Epidermal melanocyte (primary cell): Measurements from ENCODE around the gene FAM210A.

Experiments used
- DNase-seq: peaks from one replicate; pipeline ENCODE4 v3.0.0; 2011; ENCODE audit warnings: low spot score; ENCODE audit not compliant: insufficient read length

Gene FAM210A

GRCh38 chr18:13646633-13647032 lies 79.7 kb downstream of the FAM210A start:
- no peak for DNase-seq

GRCh38 chr18:13645093-13645492 lies 81.3 kb downstream of the FAM210A start:
- no peak for DNase-seq

- no peak for DNase-seq
Observed at GRCh38 chr18:13643261-13643751, 83.1 kb downstream of the FAM210A start.

- DNase-seq, result no peak
Observed at GRCh38 chr18:13642440-13642827, 83.9 kb downstream of the FAM210A start.

- DNase-seq, result no peak
Observed at GRCh38 chr18:13641551-13642439, 84.6 kb downstream of the FAM210A start.

- no peak for DNase-seq
Observed at GRCh38 chr18:13640266-13640860, 86.0 kb downstream of the FAM210A start.

GRCh38 chr18:13638719-13639595 lies 87.4 kb downstream of the FAM210A start:
- DNase-seq, result no peak

- DNase-seq, result no peak
Observed at GRCh38 chr18:13635046-13635445, 91.3 kb downstream of the FAM210A start.

GRCh38 chr18:13633700-13634099 lies 92.7 kb downstream of the FAM210A start:
- no peak for DNase-seq

- no peak for DNase-seq
Observed at GRCh38 chr18:13630716-13631268, 95.6 kb downstream of the FAM210A start.

GRCh38 chr18:13629841-13630715 lies 96.3 kb downstream of the FAM210A start:
- DNase-seq, result peak; percentile 81

- no peak for DNase-seq
Observed at GRCh38 chr18:13628211-13628610, 98.1 kb downstream of the FAM210A start.

GRCh38 chr18:13627639-13628038 lies 98.7 kb downstream of the FAM210A start:
- DNase-seq, result no peak

GRCh38 chr18:13626544-13626908 lies 99.8 kb downstream of the FAM210A start:
- no peak for DNase-seq

- DNase-seq, result no peak
Observed at GRCh38 chr18:13625843-13626543, 100.4 kb downstream of the FAM210A start.

- DNase-seq, result no peak
Observed at GRCh38 chr18:13625355-13625754, 101.0 kb downstream of the FAM210A start.

GRCh38 chr18:13624563-13625237 lies 101.7 kb downstream of the FAM210A start:
- DNase-seq, result no peak

GRCh38 chr18:13623871-13624270 lies 102.5 kb downstream of the FAM210A start:
- no peak for DNase-seq

GRCh38 chr18:13623348-13623747 lies 103.0 kb downstream of the FAM210A start:
- DNase-seq, result no peak
